Posterior vena cava (tissue), 2 donors: ENCODE measurements around the gene MYH3. TPM values are rescaled to one million over a fixed set of nuclear protein-coding genes. Genes with fewer than 3 reads are reported as not detected.
A peak's percentile ranks its signal among the peaks of the same experiment; 100 is the strongest.

ENCODE experiments used
- DNase-seq: peaks from one replicate; pipeline ENCODE4 v3.0.0-alpha.2; 2020; ENCODE audit warnings: low spot score
- intact Hi-C, 2 donors: fragments of 100-400 bp; cut with DNase I; formaldehyde crosslinking; loops; one replicate each; pipeline versions ENCODE4 v1.14.1 to v1.14.2; 2022 to 2023
- total RNA-seq, 2 donors: library from RNA; stranded (reverse); fragmentation: NEBNext Ultra II Directional; extraction: Animal tissue kit (Norgen Biotek cat#: 25700); gene quantifications; one replicate each; pipeline ENCODE4 v1.2.1, GENCODE V29; 2021
- donor health status: DM: yes; HTN: yes; CAD: no.
- donor health status: DM: yes; HTN: yes; CAD: no.

The MYH3 gene
- total RNA-seq, 2 donors from 2014 or later = 19.9 to 75.1 TPM

DNA sequence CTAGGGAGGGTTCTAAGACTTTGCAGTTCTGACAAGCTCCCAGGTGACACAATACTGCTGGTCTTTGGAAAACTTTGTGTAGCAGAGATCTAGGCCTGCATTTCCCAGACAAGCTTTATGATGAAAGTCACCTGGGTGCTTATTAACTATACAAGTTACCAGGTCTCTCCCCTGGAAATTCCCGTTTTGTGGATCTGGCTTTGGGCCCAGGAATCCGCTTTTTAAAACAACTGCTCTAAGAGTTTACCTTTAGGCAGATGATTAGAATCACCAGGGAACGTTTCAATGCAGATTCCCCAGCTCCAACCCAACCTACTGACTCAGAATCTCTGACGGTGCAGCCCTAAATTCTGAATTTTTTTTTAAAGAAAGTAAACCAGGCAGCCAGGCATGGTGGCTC, 36.3 kb downstream of the MYH3 start:
- intact Hi-C loops = no loop called here
- no peak for DNase-seq

DNA sequence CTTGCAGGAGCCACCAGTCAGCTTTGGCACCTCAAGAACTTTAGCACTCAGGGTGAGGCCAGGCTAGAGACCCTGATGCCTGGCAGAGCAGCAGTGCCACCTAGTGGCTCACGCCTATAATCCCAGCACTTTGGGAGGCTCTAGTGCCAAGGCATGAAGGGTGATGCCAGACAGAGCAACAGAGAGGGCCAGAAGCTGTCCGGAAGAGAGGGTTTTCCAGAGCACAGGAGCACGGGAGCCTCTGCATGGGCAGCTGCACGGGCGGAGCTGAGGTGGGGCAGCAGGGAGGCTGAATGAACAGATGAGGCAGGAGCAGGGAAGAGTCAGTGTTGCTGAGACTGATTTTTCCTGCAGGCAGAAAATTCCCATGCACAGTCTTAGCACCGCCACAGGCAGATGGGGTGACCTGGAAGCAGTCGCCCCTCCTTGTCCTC, 38.9 kb downstream of the MYH3 start:
- DNase-seq = peak; percentile 86
- intact Hi-C loops = loop anchor here (5.0 to 10.0 kb wide), 3 partner anchors 283 to 693 kb away; no protein-coding TSS in a partner anchor

GRCh38 chr17:10617120-10617505, 40.0 kb downstream of the MYH3 start:
- intact Hi-C loops = loop anchor here (5.0 to 10.0 kb wide), 3 partner anchors 282 to 692 kb away; no protein-coding TSS in a partner anchor

DNA sequence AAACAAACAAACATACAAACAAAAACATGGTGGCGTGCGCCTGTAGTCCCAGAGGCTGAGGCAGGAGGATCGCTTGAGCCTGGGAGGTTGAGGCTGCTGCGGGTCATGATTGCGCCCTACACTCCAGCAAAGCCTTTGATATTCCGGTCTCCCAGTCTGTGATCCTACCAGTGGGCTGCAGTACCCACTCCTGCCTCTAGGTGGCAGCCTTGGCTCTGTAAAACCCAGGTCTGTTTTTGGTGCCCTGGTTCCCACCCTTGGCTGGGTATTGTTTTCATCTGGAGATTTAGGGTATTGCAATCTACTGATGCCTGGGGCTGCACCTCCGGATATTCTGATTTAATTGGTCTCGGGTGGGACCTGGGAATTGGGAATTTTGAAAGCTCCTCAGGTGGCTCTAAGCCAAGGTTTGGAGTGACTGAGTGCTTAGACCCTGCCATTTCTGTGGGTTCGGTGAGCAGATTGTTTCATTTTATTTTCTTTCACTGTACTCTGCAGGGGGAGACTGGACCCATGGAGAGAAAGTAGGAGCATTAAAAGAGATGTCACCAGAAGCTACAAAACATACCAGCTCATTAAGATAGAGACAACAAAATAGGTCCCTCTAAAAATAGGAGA, 40.5 kb downstream of the MYH3 start:
- DNase-seq = peak; percentile 92
- intact Hi-C loops = loop anchor here (5.0 to 10.0 kb wide), 3 partner anchors 282 to 692 kb away; no protein-coding TSS in a partner anchor

More at GRCh38 chr17:10617120-10617505, 40.0 kb downstream of the MYH3 start:
- no peak for DNase-seq

DNA sequence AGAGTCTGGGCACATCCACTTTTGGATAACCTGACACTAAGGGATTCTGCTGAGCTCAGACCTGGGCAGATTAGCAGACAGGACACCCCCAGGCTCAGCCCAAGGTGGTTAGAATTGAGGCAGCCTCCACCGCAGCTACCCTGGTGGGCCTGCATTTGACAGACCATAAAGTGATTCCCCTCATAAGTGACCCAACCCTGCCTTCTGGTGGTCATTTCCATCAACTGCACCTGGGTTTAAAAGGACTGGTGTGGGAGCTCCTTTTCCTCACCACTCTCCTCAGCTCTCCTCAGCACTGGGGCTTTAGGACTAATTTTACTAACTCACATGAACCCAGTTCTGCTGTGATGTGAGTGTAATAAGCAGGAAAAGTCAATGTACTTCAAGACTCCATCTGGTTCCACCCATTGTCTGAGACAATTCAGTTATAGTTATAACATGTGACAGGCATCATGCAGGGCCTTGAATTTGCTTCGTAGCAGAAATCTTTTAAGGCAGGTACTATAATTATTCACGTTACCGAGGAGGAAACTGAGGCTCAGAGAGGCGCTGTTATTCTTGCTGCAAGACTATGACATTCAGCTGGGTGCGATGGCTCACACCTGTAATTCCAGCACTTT, 42.5 kb downstream of the MYH3 start:
- intact Hi-C loops = loop anchor here (5.0 to 10.0 kb wide), 3 partner anchors 280 to 690 kb away; no protein-coding TSS in a partner anchor
- DNase-seq = no peak

DNA sequence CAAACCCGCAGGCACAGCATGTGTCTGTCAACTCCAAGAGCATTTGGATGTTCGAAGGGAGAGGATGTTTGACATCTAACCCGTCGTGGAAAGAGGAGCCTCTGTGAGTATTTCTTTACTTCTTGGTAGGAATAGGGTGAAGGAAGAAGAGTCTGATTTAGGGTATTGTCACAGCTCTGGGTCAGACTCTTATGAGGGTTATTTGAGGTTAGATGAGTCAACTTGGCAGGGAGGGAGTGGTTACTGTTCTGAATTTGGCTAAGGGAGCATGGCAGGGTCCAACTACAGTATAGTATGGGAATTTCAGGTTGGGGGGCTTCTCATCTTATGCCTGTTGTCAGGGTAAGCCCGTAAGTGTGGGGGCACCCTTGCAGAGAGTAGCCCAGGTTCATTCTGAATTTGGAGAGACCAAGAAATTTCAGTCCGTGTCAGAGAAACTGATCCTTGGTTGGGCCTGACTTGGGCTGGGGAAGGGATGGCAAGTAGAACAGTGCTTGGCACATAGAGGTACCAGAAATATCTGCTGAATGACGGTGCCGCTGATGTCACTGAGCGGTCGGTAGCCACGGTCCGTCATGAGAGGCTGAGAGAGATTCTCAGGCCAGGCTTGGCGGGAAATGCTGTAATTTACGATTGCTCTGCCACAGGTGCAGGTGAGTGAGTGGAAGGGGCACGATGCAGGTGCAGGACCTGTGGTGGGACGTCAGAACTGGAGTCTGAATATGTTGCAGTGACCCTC, 43.2 kb downstream of the MYH3 start:
- DNase-seq = no peak
- intact Hi-C loops = loop anchor here in 1 of 2 donors (10.0 kb wide), 2 partner anchors 279 to 689 kb away; no protein-coding TSS in a partner anchor

DNA sequence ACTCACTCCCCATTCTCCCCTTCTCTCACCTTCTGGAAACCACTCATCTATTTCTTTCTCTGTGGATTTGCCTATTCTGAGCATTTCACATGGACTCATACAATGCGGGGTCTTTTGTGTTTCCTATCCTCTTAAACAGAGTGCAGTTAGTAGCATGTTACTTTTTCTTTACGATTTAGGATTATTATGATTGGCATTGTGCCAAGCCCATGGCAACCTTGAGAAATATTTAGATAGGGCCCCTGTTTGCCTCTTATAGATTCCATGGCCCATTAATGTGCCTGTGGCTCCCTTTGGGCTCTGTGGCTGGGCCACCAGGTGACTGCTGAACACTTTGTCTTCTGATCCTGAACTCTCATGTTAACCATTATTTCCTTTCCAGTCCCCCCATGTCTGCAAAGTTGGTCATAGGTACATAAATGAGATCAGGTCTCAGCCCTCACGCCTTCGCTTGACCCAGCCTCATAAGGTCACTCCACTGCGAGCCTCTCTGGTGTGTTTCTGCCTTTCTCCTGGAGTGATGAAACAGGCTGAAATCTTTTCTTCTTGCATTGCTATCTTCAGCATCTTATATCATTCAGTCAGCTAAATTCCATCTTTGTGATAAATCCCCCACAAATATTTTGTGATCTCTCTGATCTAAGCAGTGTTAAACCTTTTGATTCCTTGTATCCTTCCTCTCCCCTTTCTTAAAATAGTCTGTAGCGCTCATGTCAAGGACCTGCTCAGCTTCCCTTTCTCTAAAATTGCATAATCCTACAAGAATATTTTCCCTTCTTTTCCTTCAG, 44.0 kb downstream of the MYH3 start:
- intact Hi-C loops = loop anchor here in 1 of 2 donors (10.0 kb wide), 2 partner anchors 278 to 688 kb away; no protein-coding TSS in a partner anchor
- no peak for DNase-seq

- intact Hi-C loops = loop anchor here in 1 of 2 donors (10.0 kb wide), 2 partner anchors 276 to 686 kb away; no protein-coding TSS in a partner anchor
- no peak for DNase-seq
Observed at GRCh38 chr17:10610884-10611283, 46.2 kb downstream of the MYH3 start.

DNA sequence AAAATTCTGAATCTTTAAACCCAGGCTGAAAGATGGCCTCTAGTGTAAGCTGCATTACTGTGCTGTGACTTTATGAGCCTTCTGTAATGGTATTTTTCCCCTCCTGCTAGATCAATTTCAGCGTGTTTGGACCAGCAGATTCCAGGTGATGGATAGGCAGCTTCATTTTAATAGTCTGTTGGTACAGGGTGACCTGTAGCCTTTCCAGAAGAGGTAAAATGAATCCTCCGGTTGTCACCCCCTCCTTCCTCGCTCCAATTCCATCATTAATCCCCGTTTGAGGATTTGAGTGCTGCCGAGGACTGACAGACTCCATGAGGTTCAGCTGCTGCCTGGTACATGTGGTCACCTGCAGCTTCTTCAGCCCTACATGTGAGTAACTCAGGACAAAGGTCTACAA, 48.9 kb downstream of the MYH3 start:
- intact Hi-C loops = loop anchor here in 1 of 2 donors (10.0 kb wide), 1 partner anchor 777 kb away; no protein-coding TSS in a partner anchor
- no peak for DNase-seq

GRCh38 chr17:10606110-10606509, 51.0 kb downstream of the MYH3 start:
- DNase-seq = no peak
- intact Hi-C loops = loop anchor here in 1 of 2 donors (10.0 kb wide), 1 partner anchor 779 kb away; no protein-coding TSS in a partner anchor

GRCh38 chr17:10605221-10605783, 51.8 kb downstream of the MYH3 start:
- intact Hi-C loops = loop anchor here in 1 of 2 donors (10.0 kb wide), 1 partner anchor 779 kb away; no protein-coding TSS in a partner anchor
- DNase-seq = no peak

DNA sequence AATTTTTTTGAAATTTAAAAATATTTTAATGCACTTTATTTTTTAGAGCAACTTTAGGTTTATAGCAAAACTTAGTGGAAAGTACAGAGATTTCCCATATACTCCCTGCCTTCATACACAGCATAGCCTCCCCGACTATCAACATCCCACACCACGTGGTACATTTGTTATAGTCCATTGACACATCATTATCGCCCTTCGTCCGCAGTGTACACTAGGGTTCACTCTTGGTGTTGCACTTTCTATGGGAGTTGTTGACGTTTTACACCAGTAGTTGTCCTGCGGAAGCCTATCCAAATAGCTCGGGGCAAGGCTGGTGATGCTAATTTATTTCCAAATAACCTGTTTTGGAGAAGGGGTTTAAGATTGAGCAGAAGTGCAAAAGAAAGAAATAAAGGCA, 52.6 kb downstream of the MYH3 start:
- intact Hi-C loops = loop anchor here in 1 of 2 donors (10.0 kb wide), 1 partner anchor 780 kb away; no protein-coding TSS in a partner anchor
- no peak for DNase-seq

- intact Hi-C loops = loop anchor here in 1 of 2 donors (10.0 kb wide), 1 partner anchor 781 kb away; no protein-coding TSS in a partner anchor
- DNase-seq = no peak
Observed at GRCh38 chr17:10603931-10604330, 53.2 kb downstream of the MYH3 start.

DNA sequence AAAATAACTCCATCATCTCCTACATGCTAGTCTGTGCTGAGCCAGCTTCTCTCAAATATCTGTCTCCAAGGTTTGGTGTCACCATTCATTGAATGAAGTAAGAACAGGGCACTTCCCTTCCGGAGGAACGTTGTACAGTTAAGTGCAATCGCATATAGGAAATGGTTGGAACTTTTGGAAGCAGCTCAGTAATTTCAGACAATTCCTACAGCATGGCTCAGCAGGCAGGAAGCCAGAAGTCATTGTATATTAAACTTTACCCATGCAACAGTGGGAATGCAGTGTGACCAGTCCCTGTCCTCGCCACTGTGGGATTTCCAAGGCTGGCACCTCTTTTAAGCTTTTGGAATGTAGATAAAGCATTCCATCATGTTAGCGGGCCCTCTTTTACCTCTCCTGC, 56.5 kb downstream of the MYH3 start:
- DNase-seq = no peak

GRCh38 chr17:10598621-10599020, 58.5 kb downstream of the MYH3 start:
- intact Hi-C loops = no loop called here

More for the DNA sequence above, 56.5 kb downstream of the MYH3 start:
- intact Hi-C loops = loop anchor here in 1 of 2 donors (10.0 kb wide), 1 partner anchor 784 kb away; no protein-coding TSS in a partner anchor

DNA sequence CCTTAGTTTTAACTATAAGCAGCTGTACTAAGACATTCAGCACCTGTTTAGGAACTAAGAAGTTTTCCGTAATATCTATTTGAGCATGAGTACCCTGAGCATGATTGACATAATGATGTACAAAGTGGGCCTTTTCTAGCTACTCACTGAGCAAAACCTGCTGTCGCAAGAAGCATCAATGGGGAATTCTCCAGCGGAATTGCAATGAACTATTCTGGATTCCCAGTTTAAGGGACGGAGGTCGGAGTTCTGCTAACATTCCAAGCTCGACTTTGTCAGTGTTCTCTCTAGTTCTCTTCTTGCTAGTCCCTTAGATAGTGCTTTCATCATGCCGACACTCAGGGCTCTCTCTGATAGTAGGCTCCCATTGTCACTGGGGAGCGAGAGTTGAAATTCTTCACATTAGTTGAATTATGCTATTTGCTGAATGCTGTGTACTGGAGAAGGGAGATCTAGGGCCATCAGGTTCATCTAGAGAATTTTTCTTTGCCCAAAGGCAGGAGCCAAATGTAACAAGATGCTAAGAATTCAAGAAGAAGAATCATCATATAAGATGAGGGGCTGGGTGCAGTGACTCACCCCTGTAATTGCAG, 67.5 kb downstream of the MYH3 start:
- intact Hi-C loops = no loop called here
- no peak for DNase-seq

More at GRCh38 chr17:10598621-10599020, 58.5 kb downstream of the MYH3 start:
- no peak for DNase-seq

DNA sequence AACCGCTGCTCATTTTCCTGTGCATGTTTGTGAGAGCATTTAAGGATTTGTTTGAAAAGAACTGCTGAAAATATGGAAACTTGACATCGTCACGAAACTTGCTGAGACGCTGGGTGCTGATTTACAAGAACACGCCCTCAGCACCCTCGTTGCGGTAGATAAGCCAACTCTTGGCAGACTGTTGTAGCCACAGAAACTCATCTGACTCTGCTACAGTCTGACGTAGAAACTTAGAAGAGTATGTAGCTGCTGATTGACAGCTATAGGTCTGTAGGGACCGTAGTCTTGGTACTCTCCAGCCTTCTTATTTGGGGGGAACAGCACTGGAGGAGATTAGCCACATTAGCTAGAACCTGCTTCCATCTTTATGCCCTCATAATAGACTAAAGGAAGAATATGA, 71.6 kb downstream of the MYH3 start:
- no peak for DNase-seq
- intact Hi-C loops = no loop called here

GRCh38 chr17:10583834-10584233, 73.3 kb downstream of the MYH3 start:
- intact Hi-C loops = no loop called here
- no peak for DNase-seq
